Purkinje cell (primary cell): Measurements from ENCODE around the gene NDUFA11. TPM values are rescaled to one million over a fixed set of nuclear protein-coding genes. Genes with fewer than 3 reads are reported as not detected.

Experiments
- polyA plus RNA-seq: library from polyadenylated mRNA; unstranded; fragments of >200 nt; fragmentation: Nextera tagmentation; gene quantifications from 2 replicates; pipeline ENCODE4 v1.2.1, GENCODE V29; 2014

NDUFA11 gene
- 425 and 432 TPM in 2 replicates for polyA plus RNA-seq

GRCh38 chr19:5903624-5904351 lies at the start of gene NDUFA11:
Gene NDUFA11 (minus strand): TSS chr19:5903790. CDS start chr19:5903708, 82 bp downstream.

GRCh38 chr19:5913739-5914357 lies 10.3 kb upstream of the NDUFA11 start, which contains the start of gene CAPS:
Gene CAPS (plus strand): TSS chr19:5914254. CDS start chr19:5914407, 153 bp downstream.

GRCh38 chr19:5904352-5905113 lies 943 bp upstream of the NDUFA11 start, which contains the start of gene VMAC:
Gene VMAC (plus strand): TSS chr19:5904872. CDS start chr19:5904891, 19 bp downstream.

GRCh38 chr19:5851302-5851701 lies 52.3 kb downstream of the NDUFA11 start, which contains the start of gene FUT3:
Gene FUT3 (minus strand): TSS chr19:5851449.

Other genes starting within 250 kb of the NDUFA11 start
- gene MICOS13, start 223.3 kb downstream of the NDUFA11 start, polyA plus RNA-seq = 52.4 and 55.3 TPM in 2 replicates
- gene HSD11B1L, start 222.8 kb downstream of the NDUFA11 start, polyA plus RNA-seq = 3.2 and 10.9 TPM in 2 replicates
- 662 and 689 TPM in 2 replicates for gene RPL36, start 213.5 kb downstream of the NDUFA11 start, polyA plus RNA-seq
- 3.7 and 4.3 TPM in 2 replicates for gene LONP1, start 183.6 kb downstream of the NDUFA11 start, polyA plus RNA-seq
- gene CATSPERD, start 183.2 kb downstream of the NDUFA11 start, polyA plus RNA-seq = not detected in 2 replicates
- not detected in 2 replicates for gene PRR22, start 119.0 kb downstream of the NDUFA11 start, polyA plus RNA-seq
- 1.2 and 2.3 TPM in 2 replicates for gene DUS3L, start 112.6 kb downstream of the NDUFA11 start, polyA plus RNA-seq
- not detected in 2 replicates for gene NRTN, start 98.7 kb downstream of the NDUFA11 start, polyA plus RNA-seq
- not detected in 2 replicates for gene FUT6, start 64.1 kb downstream of the NDUFA11 start, polyA plus RNA-seq
- not detected in 2 replicates for gene FUT3, start 52.3 kb downstream of the NDUFA11 start, polyA plus RNA-seq
- not detected in 2 replicates for gene FUT5, start 33.2 kb downstream of the NDUFA11 start, polyA plus RNA-seq
- gene VMAC, start 1.1 kb upstream of the NDUFA11 start, polyA plus RNA-seq = not detected in 2 replicates
- gene CAPS, start 10.5 kb upstream of the NDUFA11 start, polyA plus RNA-seq = 0.13 TPM in 1 of 2 replicates, not detected in the other
- gene RANBP3, start 74.3 kb upstream of the NDUFA11 start, polyA plus RNA-seq = 5.1 and 5.3 TPM in 2 replicates
- 4.4 and 6.8 TPM in 2 replicates for gene RFX2, start 206.7 kb upstream of the NDUFA11 start, polyA plus RNA-seq
- 2.0 TPM in 1 of 2 replicates, not detected in the other for gene ACSBG2, start 231.9 kb upstream of the NDUFA11 start, polyA plus RNA-seq